Stimulated activated CD4-positive, alpha-beta T cell treated with anti-CD3 and anti-CD28 coated beads, Interleukin-12 subunit alpha, Interleukin-12 subunit beta, amount 100 ng/mL, for 4 hours (primary cell): Measurements from ENCODE around the gene AOPEP.

Experiments used
- DNase-seq: peaks from one replicate; pipeline ENCODE4 v3.0.0-alpha.2; 2020

The AOPEP gene

GRCh38 chr9:95091601-95092261 lies 365.2 kb downstream of the AOPEP start:
- no peak for DNase-seq

- no peak for DNase-seq
These were observed 366.0 kb downstream of the AOPEP start for GRCh38 chr9:95092262-95093072.

GRCh38 chr9:95093586-95093985 lies 367.1 kb downstream of the AOPEP start:
- no peak for DNase-seq

- DNase-seq: no peak
These were observed 367.5 kb downstream of the AOPEP start for GRCh38 chr9:95094002-95094401.

- no peak for DNase-seq
These were observed 369.3 kb downstream of the AOPEP start for GRCh38 chr9:95095641-95096355.

- DNase-seq: no peak
These were observed 369.9 kb downstream of the AOPEP start for GRCh38 chr9:95096381-95096780.

- DNase-seq: no peak
These were observed 370.3 kb downstream of the AOPEP start for GRCh38 chr9:95096807-95097206.

- no peak for DNase-seq
These were observed 370.8 kb downstream of the AOPEP start for GRCh38 chr9:95097279-95097678.

DNA sequence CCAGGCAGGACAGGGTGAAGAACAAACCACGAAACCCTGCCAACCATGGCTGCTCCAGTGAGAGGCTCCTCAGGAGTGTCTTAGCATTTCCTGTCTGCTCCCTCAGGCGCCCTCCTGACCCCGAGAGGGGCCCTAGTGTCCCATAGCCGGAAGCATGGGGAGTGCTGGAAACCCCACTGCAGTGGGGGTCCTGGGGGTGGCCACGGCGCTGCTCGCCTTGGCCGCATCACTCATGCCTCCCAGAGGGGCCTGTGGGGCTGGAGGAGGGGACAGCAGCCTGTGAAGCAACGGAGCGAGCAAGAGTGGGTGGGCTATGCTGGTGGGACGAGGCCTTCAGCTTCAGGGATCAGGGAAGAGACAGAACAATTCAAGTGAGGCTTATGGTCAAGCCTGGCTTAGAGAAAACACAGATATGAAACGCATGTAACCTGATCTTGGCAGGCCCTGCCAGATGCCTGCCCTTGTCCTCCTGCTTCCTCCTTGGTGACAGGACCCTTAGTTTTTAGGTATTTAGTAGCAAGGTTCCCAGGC lies 372.0 kb downstream of the AOPEP start:
- no peak for DNase-seq

DNA sequence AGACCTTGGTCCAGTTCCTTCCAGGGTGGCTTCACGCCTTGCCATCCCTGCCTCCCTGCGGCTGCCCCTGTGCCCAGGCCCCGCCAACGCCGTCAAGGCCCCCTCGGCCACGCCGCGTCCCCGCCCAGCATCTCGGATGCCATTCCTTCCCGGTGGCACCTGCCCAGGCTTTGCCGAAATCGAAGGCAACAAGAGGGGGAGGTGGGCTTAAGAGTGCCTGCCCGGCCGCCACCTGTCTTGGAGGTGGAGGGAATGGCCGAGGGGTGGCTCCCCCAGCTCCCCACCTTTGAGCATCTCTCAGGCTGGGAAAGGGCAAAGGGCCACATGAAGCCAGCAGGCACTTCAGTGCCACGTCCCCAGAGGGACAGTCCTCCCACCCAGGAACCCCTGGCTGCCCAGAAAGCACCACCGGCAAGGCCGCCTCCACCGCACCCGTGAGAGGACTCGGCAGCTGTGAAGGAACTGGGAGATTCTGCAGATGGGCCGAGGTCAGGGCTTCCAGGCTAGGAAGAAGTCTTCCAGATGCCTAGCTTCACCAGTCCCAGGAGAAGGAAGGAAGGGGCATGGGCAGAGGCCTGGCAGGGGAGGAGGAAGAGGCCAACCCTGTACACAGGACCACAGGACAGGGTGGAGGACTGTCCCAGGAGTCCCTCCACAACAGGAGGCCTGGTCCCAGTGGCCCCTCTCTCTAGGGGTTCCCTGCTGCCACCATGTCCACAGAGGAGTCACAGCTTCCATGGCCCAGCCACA lies 373.0 kb downstream of the AOPEP start:
- no peak for DNase-seq

DNA sequence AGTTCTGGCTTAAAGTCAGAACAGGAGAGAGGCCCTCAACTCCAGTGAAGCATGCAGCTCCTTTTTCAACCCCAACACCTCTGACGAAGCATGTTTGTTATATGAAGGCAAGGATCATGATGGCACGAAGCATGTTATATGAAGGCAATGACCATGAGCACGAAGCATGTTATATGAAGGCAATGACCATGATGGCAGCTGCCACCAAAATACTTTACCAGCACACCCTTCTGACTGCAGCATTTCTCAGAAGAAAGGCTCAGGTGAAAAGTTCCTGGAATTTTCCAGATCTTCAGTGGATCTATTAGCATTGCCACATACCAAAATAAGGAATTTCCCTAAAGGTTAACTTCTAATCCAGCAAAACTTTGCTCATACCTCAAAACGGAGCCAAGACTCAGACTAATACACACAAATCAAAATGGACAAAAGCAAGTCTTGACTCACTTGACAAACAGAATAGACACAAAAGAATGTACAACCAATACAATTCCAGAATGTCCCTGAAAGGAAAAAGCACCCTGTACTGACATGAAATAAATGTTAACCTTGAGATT lies 373.6 kb downstream of the AOPEP start:
- no peak for DNase-seq

DNA sequence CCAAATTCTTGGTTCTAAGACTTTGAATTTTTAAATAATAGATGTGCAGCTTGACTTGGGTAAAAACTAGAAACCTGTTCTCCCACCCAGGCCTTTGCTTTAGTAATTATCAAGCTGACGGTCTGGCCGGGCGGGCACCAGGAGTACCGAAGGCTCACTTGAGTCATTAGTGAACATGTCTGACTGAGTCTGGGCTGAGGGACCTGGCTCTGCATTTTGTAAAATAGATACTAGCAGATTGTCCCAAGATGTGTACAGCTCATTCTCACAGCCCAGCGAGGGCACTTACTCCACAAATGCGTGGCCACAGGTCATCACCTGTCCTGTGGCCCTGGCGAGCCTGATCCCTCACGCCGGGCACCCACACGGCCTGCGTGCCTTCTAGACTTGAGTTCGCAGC lies 374.8 kb downstream of the AOPEP start:
- no peak for DNase-seq

GRCh38 chr9:95102001-95102433 lies 375.5 kb downstream of the AOPEP start:
- no peak for DNase-seq

GRCh38 chr9:95102572-95102971 lies 376.1 kb downstream of the AOPEP start:
- no peak for DNase-seq

GRCh38 chr9:95103281-95103771 lies 376.8 kb downstream of the AOPEP start:
- DNase-seq: no peak

DNA sequence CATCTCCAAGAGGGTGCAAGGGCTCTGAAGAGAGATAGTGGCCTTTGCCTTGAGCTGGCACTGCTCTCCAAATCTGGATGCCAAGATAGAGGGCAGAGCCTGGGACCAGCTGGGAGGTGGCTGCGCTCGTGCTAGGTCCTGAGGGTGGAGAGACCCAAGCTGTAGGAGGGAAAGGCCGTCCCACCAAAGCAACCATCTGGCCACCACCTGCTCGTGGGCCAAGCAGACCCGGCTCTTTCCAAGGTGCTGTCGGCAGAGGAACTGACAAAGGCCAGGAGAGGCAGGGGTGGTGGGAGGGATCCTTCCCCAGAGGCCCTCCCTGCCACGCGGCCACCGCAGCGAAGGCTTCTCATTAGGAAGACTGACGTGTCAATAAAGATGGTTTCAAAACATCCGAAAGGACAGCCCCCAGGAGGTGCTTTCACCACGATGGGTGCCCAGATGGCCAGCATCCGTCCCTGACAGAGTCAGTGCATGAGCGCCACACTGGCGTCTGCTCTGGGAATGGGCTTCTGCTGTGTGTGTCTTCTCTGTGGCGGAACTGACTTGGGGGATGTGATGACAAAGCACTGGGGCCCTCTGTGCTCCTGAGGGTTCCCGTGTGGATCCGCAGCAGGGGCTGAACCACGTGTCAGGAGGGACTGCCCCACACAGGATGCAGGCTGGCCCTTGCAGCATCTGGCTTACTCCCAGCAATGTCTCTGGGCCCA lies 377.5 kb downstream of the AOPEP start:
- DNase-seq: no peak

DNA sequence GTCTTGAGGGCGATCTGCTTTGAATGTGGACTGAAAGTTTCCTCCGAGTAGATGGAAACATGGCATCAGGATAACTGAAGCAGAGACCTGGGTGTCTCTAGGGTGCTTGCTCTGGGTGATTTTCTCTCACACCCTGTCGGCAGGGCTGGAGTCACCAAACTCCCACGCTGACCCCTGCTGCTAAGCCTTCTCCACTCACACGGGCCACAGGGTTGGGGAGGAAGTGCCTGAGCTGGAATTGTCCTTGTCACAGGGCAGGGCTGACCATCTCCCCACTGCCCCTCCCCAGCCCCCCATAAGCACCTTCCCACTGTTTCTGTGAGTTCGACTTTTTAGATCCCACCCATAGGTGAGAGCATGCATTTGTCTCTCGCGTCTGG lies 378.1 kb downstream of the AOPEP start:
- DNase-seq: no peak

- no peak for DNase-seq
These were observed 378.5 kb downstream of the AOPEP start for GRCh38 chr9:95104980-95105379.

GRCh38 chr9:95105519-95106287 lies 379.2 kb downstream of the AOPEP start:
- DNase-seq: no peak

DNA sequence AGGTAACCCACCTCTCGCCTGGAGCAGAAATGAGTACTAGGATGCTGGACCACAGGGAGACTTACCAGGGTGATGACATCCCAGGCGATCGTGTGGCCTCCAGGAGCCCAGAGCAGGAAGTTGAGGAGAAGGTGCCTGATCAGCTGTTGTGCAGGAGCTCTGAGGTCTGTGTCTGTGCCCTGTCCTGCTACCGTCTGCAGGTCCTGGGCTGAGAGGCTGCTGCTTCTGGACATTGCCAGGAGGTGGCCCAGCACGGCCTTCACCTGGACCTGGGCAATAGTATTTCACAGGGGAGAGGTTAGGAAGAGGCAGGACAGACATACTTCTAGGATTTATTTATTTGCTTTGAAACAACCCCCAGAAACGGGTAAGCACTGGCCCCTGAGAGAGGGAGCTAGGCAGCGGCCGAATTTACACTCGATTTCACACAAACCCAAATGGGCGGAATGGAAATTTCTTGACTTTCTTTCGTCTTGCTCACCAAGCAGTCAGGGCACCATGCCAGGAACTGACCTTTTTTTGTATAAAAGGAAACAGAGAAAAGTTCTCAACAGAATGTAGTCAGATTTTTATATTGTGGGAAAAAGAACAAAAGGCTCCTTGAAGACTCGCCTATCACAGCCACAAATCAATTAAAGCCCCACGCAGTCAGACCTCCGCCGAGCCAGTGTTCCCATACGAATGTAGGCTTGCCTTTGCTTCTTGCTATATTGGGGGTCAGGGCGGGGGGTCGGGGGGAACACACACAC lies 380.7 kb downstream of the AOPEP start:
- no peak for DNase-seq
